ENCODE measurements around the gene RTN4R. TPM values are rescaled to one million over a fixed set of nuclear protein-coding genes. Genes with fewer than 3 reads are reported as not detected.
"Not testable (repeated sequence)": the region's sequence is repeated elsewhere in the genome, so short reads cannot be mapped to it uniquely, and the experiment has no call there.

Gene RTN4R
- total and polyA plus RNA-seq, 2 of the 8 experiments (the other 6 are each of a cell fraction or from before 2014, with no cell fraction given): 21.8 to 41.3 TPM

DNA sequence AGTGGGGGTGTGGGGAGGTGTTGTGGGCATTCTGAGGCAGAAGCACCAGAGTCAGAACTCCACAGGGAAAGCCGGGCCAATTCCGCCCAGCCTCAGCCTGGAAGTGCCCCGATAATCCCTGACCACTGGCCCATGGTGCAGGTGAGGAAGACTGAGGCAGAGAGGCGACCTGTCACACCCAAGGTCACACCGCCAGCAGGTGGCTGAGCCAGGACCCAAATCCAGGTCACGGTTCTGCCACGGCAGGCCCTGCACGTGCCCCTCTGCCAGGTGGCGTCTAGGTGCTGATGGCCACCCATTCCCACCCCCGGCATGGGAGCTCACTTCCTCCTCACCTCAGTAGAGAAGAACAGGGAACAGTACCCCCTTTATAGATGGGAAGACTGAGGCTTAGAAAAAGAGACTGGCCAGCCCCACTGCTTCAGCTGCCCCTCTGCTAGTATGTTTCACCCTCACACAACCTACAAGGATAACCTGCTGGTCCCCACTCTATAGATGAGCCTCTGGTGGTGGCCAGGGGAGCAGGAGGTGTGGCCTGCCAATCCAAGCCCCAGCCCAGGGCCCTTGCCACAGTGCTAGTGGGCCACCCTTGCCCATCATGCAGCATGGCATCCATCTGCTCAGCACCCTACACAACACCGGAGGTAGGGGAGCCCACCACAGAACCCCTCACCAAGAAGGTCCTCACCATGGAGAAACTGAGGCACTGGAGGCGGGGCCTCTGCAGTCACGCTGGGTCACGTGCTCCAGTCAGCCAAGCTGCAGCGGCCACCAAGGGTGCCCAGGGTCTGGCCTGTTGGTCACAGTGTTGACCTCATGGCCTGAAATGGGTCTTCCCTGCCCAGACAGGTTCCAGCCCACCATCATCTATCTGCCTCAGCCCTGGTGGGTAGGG, 2.1 kb downstream of the RTN4R start:
- H3K27ac ChIP-seq (ENCODE audit: low read depth, low read length); H3K23ac ChIP-seq (ENCODE audit: insufficient read length); H3K4me3 ChIP-seq (ENCODE audit: extremely low read depth in 1 of 4, insufficient read depth in 2 of 4, low read depth in 3 of 4, low read length in 4 of 4); H3K9ac ChIP-seq (replicated peaks in 1 of 4; ENCODE audit: extremely low read depth in 1 of 4, low read depth in 3 of 4, low read length in 3 of 4); H3K9me3 ChIP-seq (ENCODE audit: insufficient read depth in 2 of 2, low read depth in 1 of 2, low read length in 1 of 2); FAIRE-seq; H4K91ac ChIP-seq (replicated peaks; ENCODE audit: insufficient read length, low read length); H3K36me3 ChIP-seq (ENCODE audit: control insufficient read depth in 2 of 4, insufficient read depth in 4 of 4, low read length in 3 of 4); H2AK5ac ChIP-seq (ENCODE audit: low read depth, low read length); H3K27me3 ChIP-seq (replicated peaks in 1 of 4; ENCODE audit: control insufficient read depth in 3 of 4, extremely low read depth in 1 of 4, insufficient read depth in 3 of 4, low read length in 3 of 4); H2BK20ac ChIP-seq (ENCODE audit: low read length); H3K56ac ChIP-seq (replicated peaks; ENCODE audit: insufficient read length, low read depth, low read length); H3K4ac ChIP-seq (replicated peaks; ENCODE audit: insufficient read length, low read depth, low read length); H3K18ac ChIP-seq (ENCODE audit: extremely low read depth, low read length); H3K4me2 ChIP-seq (ENCODE audit: insufficient read depth in 1 of 2, low read depth in 2 of 2, low read length in 2 of 2); H2BK5ac ChIP-seq (ENCODE audit: low read depth, low read length); H2BK15ac ChIP-seq (ENCODE audit: low read length); H3K23me2 ChIP-seq (ENCODE audit: low read depth, low read length); H2AFZ ChIP-seq (ENCODE audit: low read length); H3K14ac ChIP-seq (ENCODE audit: insufficient read length); CTCF ChIA-PET (ENCODE audit: partially characterized antibody); H4K5ac ChIP-seq (ENCODE audit: insufficient read length, low read depth, low read length); H4K20me1 ChIP-seq (replicated peaks in 1 of 2; ENCODE audit: control insufficient read depth in 1 of 2, insufficient read depth in 2 of 2, low read length in 2 of 2); H2BK12ac ChIP-seq (ENCODE audit: low read depth, low read length); H2BK120ac ChIP-seq (replicated peaks; ENCODE audit: low read depth, low read length); H4K8ac ChIP-seq (ENCODE audit: extremely low read depth, insufficient read depth, low read length); H3K79me1 ChIP-seq (ENCODE audit: low read depth, low read length); DNase-seq (ENCODE audit: low read depth in 1 of 2, low spot score in 2 of 2); POLR2A ChIA-PET (ENCODE audit: partially characterized antibody): not testable (repeated sequence)
- 89% methylated on average over 13 of the region's 15 CpGs; no CpG with 5 or more reads in 1 of the 2 experiments for WGBS, 2 experiments (ENCODE audit: extremely low coverage in 1 of 2, insufficient coverage in 1 of 2, insufficient read length in 1 of 2, insufficient replicate concordance in 2 of 2, low coverage in 1 of 2, low lambda C conversion rate in 2 of 2, missing lambda C conversion rate in 1 of 2)
- Histone ChIP-seq H3K4me1 (replicated peaks in 1 of 4; ENCODE audit: control insufficient read depth in 3 of 4, insufficient read depth in 4 of 4, low read length in 3 of 4) (peaks cover 0 to 10% (median 7%) of the 10 kb centered on the region in 4 experiments; a peak in 5 of 7 replicates), H3K79me2 (ENCODE audit: control insufficient read depth in 1 of 2, insufficient read depth in 2 of 2, low read length in 2 of 2) (peaks cover 0 to 11% of the 10 kb centered on the region in 2 experiments; a peak in 1 of 4 replicates)

Data from H1 (cell line).